Measurements from ENCODE around the gene ARPC2. TPM values are rescaled to one million over a fixed set of nuclear protein-coding genes. Genes with fewer than 3 reads are reported as not detected.
A peak's percentile ranks its signal among the peaks of the same experiment; 100 is the strongest.

ARPC2 gene
- total RNA-seq, 2 experiments from 2014 or later = 448 to 452 TPM

- Mint-ChIP-seq H3K27ac (peak overlapping the region; percentile 75), H3K36me3 (ENCODE audit: low read depth) (peaks cover 88% of the 10 kb centered on the region), H3K9me3 (no peaks in the 10 kb centered on the region), H3K27me3 (no peaks in the 10 kb centered on the region), H3K4me1 (ENCODE audit: low read depth) (peaks cover 38% of the 10 kb centered on the region), H3K4me3 (no peak overlapping the region)
- no peak for TF ChIP-seq CTCF (IDR thresholded peaks at IDR 0.05)
- POLR2A ChIA-PET = interaction anchor here (8.0 kb wide), 1 partner anchor 11 kb away, joined by 221 read pairs; the partner anchor contains the start of gene TMBIM1
- CTCF ChIA-PET = no interaction called here
- Histone ChIP-seq H3K4me3 (ENCODE audit: low read length) (no peak overlapping the region), H3K4me1 (ENCODE audit: insufficient read depth, low read length) (peaks cover 30% of the 10 kb centered on the region), H3K36me3 (ENCODE audit: insufficient read depth, low read length) (peaks cover 89% of the 10 kb centered on the region), H3K27ac (ENCODE audit: low read depth in 1 of 2, low read length in 2 of 2) (peak overlapping the region in 1 of 2 donors; percentile 24), H3K9me3 (ENCODE audit: control insufficient read depth in 1 of 2, insufficient read depth in 1 of 2, low read length in 2 of 2) (no peaks in the 10 kb centered on the region), H3K27me3 (ENCODE audit: control insufficient read depth in 1 of 2, insufficient read depth in 2 of 2, low read length in 2 of 2) (no peaks in the 10 kb centered on the region)
- intact Hi-C loops (cut with DNase I, micrococcal nuclease) = no loop called here
- peak in 1 of 14 experiments; percentile 17 for DNase-seq
- ATAC-seq (ENCODE audit: poor library complexity) = no peak
Observed at GRCh38 chr2:218276986-218277755, 60.2 kb downstream of the ARPC2 start.

DNA sequence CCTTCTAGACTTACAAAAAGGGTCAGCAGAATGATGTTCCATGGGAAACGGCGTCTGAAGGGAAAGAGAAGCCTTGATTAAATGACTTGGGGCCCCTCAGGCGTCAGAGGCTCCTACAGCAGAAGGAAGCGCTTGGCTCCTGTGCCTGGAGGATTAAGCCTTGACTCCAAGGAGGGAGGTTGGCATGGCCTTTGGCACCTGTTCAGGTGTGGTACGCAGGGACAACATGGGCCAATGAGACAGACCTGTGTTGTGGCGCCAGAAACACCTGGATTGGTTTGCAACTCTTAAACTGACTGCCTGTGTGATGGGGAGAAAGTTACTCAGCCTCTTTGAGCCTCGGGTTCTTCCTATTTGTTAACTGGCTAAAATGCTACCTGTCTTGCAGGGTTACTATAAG is 60.9 kb downstream of the ARPC2 start:
- peaks cover 38% of the 10 kb centered on the region for H3K4me1 Mint-ChIP-seq (ENCODE audit: low read depth)
- intact Hi-C loops (cut with DNase I, micrococcal nuclease) = no loop called here
- peaks cover 30% of the 10 kb centered on the region for H3K4me1 ChIP-seq (ENCODE audit: insufficient read depth, low read length)
- DNase-seq (no peak), ATAC-seq (ENCODE audit: poor library complexity) (no peak)
- no peak for TF ChIP-seq CTCF (IDR thresholded peaks at IDR 0.05)
- H3K27ac Mint-ChIP-seq = peak overlapping the region; percentile 75
- H3K36me3 Mint-ChIP-seq (ENCODE audit: low read depth) = peaks cover 83% of the 10 kb centered on the region
- H3K27ac ChIP-seq (ENCODE audit: low read depth in 1 of 2, low read length in 2 of 2) = peak overlapping the region in 1 of 2 donors; percentile 24
- ChIA-PET POLR2A (no interaction called here), CTCF (no interaction called here)
- no peak overlapping the region for H3K4me3 Mint-ChIP-seq
- H3K9me3 Mint-ChIP-seq = no peaks in the 10 kb centered on the region
- no peaks in the 10 kb centered on the region for H3K27me3 Mint-ChIP-seq
- H3K27me3 ChIP-seq (ENCODE audit: control insufficient read depth in 1 of 2, insufficient read depth in 2 of 2, low read length in 2 of 2) = no peaks in the 10 kb centered on the region
- H3K36me3 ChIP-seq (ENCODE audit: insufficient read depth, low read length) = peaks cover 92% of the 10 kb centered on the region
- H3K9me3 ChIP-seq (ENCODE audit: control insufficient read depth in 1 of 2, insufficient read depth in 1 of 2, low read length in 2 of 2) = no peaks in the 10 kb centered on the region
- H3K4me3 ChIP-seq (ENCODE audit: low read length) = no peak overlapping the region

- ChIA-PET CTCF (no interaction called here), POLR2A (no interaction called here)
- Histone ChIP-seq H3K27me3 (ENCODE audit: control insufficient read depth in 1 of 2, insufficient read depth in 2 of 2, low read length in 2 of 2) (no peaks in the 10 kb centered on the region), H3K4me1 (ENCODE audit: insufficient read depth, low read length) (peaks cover 36% of the 10 kb centered on the region), H3K27ac (ENCODE audit: low read depth in 1 of 2, low read length in 2 of 2) (peak overlapping the region in 1 of 2 donors; percentile 45), H3K36me3 (ENCODE audit: insufficient read depth, low read length) (peaks cover 97% of the 10 kb centered on the region), H3K9me3 (ENCODE audit: control insufficient read depth in 1 of 2, insufficient read depth in 1 of 2, low read length in 2 of 2) (no peaks in the 10 kb centered on the region), H3K4me3 (ENCODE audit: low read length) (no peak overlapping the region)
- H3K9me3 Mint-ChIP-seq = no peaks in the 10 kb centered on the region
- no peak for TF ChIP-seq CTCF (IDR thresholded peaks at IDR 0.05)
- peaks cover 43% of the 10 kb centered on the region for H3K4me1 Mint-ChIP-seq (ENCODE audit: low read depth)
- peak overlapping the region; percentile 78 for H3K27ac Mint-ChIP-seq
- intact Hi-C loops (cut with DNase I, micrococcal nuclease) = no loop called here
- H3K27me3 Mint-ChIP-seq = no peaks in the 10 kb centered on the region
- ATAC-seq (ENCODE audit: poor library complexity) = no peak
- no peak overlapping the region for H3K4me3 Mint-ChIP-seq
- peak in 1 of 14 experiments; percentile 10 for DNase-seq
- peaks cover 84% of the 10 kb centered on the region for H3K36me3 Mint-ChIP-seq (ENCODE audit: low read depth)
Observed at GRCh38 chr2:218278531-218279360, 61.8 kb downstream of the ARPC2 start.

Data from CD4-positive, alpha-beta T cell (primary cell).